GM19455 (cell line): ENCODE data around the gene CDC42SE1.
A peak's percentile ranks its signal among the peaks of the same experiment; 100 is the strongest.

ENCODE experiments used
- ATAC-seq: cut with Tn5 transposase; IDR thresholded peaks from one replicate; pipeline ENCODE4 v1.9.1; 2021; ENCODE audit not compliant: unreplicated experiment

The CDC42SE1 gene

DNA sequence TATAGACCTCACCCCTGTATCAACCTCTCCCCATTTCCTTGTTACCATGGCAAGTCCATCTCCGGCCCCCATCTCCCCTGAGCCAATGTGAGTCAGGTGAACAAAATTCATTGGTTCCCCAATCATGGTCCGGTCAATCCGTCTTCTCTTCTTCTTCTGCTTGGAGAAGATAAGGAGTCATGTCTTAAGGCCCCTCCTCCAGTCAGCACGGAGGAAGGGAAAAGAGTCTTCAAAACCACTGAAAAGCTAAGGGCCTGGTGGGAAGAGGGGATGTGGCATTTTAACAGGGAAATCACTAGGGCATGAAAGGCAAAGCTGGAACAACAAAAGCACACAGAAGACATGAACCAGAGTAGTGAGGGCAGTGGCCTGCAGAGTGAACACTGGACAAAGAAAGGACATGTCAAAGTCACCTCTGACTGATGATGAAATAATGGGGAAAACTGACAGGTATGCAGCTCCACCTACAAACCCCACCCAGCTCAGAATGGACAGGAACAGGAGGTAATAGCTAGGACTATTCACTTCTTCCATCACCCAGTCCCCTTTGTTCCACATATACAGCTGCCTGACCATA lies 4.4 kb downstream of the CDC42SE1 start:
- no peak for ATAC-seq

DNA sequence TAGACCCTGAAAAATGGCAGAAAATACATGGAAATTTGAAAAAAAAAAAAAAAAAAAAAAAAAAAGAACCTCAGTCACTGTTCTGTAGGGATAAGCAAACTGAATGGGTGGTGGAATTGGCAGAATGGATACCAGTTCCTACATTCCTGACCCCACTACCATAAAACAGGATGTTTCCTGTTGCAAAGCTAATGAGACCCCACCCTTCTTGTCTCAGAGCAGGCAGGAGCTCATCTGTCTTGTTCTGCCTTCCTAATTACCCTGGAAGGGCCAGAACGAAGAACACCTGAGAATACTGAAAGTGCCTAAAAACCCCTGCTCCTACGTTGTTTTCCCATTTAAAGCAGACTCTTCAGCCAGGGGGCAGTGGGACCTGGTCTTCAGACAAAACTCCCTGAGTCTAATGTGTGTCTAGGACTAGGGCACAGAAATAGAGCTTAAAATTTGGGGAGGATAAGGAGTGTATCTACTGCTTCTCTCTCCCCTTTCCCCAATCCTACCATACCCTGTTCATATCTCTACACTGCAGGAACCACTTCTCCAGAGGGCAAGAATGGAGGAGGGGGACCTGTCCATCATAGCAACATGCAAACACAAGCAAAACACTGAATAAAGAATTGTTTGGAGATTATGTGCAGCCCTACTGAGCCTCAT lies 7.9 kb downstream of the CDC42SE1 start:
- ATAC-seq = no peak

- ATAC-seq = no peak
Observed at GRCh38 chr1:151050051-151050688, 9.3 kb downstream of the CDC42SE1 start.

- no peak for ATAC-seq
Observed at GRCh38 chr1:151049458-151049857, 10.0 kb downstream of the CDC42SE1 start.

DNA sequence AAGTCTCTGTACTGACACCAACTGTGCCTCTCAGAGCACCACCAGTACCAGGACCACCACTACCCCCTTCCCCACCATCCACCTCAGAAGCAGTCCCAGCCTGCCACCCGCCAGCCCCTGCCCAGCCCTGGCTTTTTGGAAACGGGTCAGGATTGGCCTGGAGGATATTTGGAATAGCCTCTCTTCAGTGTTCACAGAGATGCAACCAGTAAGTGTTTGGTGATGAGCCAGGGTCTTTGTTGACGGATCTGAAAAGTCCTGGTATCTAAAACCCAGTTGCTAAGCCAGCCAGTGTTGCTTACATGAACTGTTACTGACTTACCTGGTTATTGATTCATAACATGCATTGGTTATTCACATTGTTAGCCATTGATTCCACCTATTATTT lies 10.8 kb downstream of the CDC42SE1 start:
- ATAC-seq = no peak

GRCh38 chr1:151047925-151048644 lies 11.3 kb downstream of the CDC42SE1 start:
- ATAC-seq = peak; percentile 46

- ATAC-seq = peak; percentile 57
Observed at GRCh38 chr1:151047591-151047924, 11.9 kb downstream of the CDC42SE1 start, which contains the start of gene C1orf56. Gene C1orf56, plus strand, starts transcription at chr1:151047751. Its CDS starts 97 bp downstream, at chr1:151047848.

DNA sequence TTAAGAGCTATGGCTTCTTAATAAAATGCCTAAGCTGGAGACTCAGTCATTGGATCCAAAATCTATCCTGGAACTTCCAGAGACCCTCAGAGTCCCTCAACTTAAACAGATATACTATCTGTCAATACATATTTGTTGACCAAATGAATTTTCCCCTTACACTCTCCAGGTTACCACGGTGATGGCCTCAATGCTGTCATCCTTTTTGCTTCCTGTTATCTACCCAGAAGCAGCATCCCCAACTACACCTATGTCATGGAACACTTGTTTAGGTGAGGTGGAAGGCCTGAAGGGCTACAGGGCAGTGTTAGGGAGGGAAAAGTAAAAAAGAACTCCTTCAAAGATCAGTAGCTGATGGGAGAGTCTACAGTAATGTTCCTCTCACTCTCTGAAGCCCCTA lies 16.3 kb downstream of the CDC42SE1 start:
- ATAC-seq = no peak

GRCh38 chr1:151039521-151039920 lies 19.9 kb downstream of the CDC42SE1 start:
- no peak for ATAC-seq

- ATAC-seq = no peak
Observed at GRCh38 chr1:151037032-151037431, 22.4 kb downstream of the CDC42SE1 start.

- no peak for ATAC-seq
Observed at GRCh38 chr1:151036356-151036755, 23.1 kb downstream of the CDC42SE1 start, which contains the start of gene BNIPL. Gene BNIPL, plus strand, starts transcription at chr1:151036586. Its CDS starts 140 bp downstream, at chr1:151036726.

DNA sequence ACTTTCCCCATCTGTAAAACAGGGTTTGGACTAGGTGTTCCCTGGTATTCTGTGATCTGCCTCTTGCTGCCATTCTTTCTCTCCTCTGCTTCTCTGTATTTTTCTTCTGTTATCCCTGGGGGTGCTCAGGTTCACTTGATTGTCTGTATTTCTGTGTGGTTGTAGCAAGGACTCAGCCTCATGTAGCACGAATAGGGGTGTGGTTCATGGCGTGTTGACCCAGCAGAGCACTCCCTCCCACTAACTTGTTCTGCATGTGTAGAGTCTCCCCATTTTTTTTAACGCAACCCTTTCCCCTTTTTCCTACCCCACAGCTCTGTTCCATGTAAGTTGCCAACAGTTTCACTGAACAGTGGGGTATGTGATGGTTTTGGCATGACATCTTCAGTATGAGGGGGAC lies 24.3 kb downstream of the CDC42SE1 start:
- no peak for ATAC-seq

GRCh38 chr1:151032164-151032563 lies 27.3 kb downstream of the CDC42SE1 start:
- no peak for ATAC-seq

GRCh38 chr1:151026460-151026859 lies 33.0 kb downstream of the CDC42SE1 start:
- no peak for ATAC-seq

GRCh38 chr1:151024540-151025146 lies 34.8 kb downstream of the CDC42SE1 start:
- ATAC-seq = no peak

DNA sequence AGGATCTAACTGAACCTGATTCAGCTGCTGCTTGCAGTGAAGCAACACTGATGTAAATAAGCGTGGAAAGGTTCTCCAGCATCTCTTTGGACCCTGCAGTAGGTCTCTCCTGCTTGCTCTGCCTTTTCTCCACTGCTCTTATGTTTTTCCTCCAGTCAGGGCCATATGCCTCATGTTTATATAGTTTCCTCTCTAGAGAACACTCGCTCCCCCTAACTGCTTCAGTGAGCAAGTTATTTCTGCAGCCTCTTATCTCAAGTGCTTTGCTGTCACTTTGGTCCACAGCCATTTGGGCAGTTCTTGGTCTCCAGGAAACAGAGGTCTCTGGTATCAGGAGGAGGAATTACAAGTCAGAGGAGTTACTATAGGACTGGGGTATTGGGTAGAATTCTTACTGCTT lies 45.9 kb downstream of the CDC42SE1 start:
- no peak for ATAC-seq

GRCh38 chr1:151012684-151013471 lies 46.5 kb downstream of the CDC42SE1 start:
- ATAC-seq = no peak

GRCh38 chr1:151011154-151011850 lies 48.1 kb downstream of the CDC42SE1 start:
- no peak for ATAC-seq

DNA sequence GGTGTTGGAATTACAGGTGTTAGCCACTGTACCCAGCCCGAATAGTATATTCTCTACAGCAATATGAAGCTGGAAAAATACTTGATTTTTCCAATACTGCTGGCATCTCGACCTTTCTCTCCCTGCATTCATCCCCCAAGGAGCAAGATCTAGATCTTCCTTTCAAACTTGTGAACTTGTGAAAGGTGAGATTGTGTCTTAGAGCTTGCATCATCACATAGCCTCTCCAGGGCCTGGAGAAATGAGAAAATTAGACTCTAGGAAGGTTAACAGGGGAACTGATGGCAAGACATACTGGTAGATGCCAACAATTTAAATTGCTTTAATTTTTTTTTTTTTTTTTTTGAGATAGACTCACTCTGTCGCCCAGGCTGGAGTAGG lies 49.1 kb downstream of the CDC42SE1 start:
- ATAC-seq = no peak
